ENCODE results near the gene CALM3.
A peak's percentile ranks its signal among the peaks of the same experiment; 100 is the strongest.

Gene CALM3

DNA sequence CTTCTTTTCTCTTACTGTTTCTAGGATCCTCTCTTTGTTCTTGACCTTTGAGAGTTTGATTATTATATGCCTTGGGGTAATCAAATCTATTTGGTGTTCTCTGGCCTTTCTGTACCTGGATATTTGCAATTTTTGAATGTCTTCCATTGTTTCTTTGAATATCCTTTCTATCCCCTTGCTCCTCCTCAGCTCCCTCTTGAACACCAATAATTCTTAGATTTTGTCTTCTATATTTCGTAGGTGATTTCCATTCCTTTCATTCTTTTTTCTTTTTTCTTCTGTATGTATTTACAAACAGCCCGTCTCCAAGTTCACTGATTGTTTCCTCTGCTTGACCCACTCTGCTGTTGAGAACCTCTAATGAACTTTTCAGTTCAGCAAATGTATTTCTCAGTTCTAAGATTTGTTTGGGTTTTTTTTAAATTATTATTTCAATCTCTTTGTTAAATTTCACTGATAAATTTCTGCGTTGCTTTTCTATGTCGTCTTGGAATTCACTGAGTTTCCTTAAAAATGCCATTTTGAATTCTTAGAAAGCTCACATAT, 2.7 kb upstream of the CALM3 start:
- TF ChIP-seq, protein P1, sequence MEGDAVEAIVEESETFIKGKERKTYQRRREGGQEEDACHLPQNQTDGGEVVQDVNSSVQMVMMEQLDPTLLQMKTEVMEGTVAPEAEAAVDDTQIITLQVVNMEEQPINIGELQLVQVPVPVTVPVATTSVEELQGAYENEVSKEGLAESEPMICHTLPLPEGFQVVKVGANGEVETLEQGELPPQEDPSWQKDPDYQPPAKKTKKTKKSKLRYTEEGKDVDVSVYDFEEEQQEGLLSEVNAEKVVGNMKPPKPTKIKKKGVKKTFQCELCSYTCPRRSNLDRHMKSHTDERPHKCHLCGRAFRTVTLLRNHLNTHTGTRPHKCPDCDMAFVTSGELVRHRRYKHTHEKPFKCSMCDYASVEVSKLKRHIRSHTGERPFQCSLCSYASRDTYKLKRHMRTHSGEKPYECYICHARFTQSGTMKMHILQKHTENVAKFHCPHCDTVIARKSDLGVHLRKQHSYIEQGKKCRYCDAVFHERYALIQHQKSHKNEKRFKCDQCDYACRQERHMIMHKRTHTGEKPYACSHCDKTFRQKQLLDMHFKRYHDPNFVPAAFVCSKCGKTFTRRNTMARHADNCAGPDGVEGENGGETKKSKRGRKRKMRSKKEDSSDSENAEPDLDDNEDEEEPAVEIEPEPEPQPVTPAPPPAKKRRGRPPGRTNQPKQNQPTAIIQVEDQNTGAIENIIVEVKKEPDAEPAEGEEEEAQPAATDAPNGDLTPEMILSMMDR (IDR thresholded peaks at IDR 0.05; ENCODE audit: control extremely low read depth, extremely low read depth, low read depth, missing control alignments) = no peak
- CTCF ChIA-PET = interaction anchor here (0.9 to 7.1 kb wide), 7 partner anchors 10 to 203 kb away, joined by 3 to 68 read pairs (median 5); no protein-coding TSS in a partner anchor
- no peak for DNase-seq (ENCODE audit: extremely low spot score)
- POLR2A ChIA-PET = no interaction called here

DNA sequence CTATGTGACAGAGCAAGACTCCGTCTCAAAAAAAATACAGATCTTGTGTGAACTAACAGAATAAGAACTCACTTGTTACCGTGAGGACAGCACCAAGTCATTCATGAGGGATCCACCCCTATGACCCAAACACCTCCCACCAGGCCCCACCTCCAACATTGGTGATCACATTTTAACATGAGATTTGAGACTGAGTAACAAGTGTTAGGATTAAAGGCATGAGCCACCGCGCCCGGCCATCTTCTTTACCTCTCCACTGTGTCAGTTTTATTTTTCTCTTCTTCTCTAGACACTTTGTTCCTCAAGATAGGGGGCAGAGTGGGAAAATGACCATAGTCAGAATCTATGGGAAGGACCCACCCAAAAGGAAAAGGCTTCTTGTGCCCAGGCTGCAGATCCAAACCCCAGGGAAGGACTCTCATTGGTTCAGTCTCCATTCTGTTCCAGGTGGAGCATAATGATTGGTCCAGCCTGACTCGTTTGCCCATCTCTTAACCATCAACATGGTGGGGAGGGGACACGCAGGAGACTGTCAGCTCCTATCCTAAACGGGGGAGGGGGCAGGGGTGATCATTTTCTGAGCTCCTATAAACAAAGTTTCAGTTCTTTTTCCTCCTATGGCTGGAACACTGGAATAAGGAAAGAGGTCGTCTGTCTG, 1.3 kb upstream of the CALM3 start:
- TF ChIP-seq, protein P1 (IDR thresholded peaks at IDR 0.05; ENCODE audit: control extremely low read depth, extremely low read depth, low read depth, missing control alignments) = no peak
- POLR2A ChIA-PET = interaction anchor here (1.3 kb wide), 1 partner anchor 18 kb away, joined by 3 read pairs; no protein-coding TSS in a partner anchor
- DNase-seq (ENCODE audit: extremely low spot score) = peak; percentile 8
- CTCF ChIA-PET = interaction anchor here (0.9 to 7.1 kb wide), 7 partner anchors 13 to 105 kb away, joined by 3 to 68 read pairs (median 7); partner anchors contain the start of gene DACT3

DNA sequence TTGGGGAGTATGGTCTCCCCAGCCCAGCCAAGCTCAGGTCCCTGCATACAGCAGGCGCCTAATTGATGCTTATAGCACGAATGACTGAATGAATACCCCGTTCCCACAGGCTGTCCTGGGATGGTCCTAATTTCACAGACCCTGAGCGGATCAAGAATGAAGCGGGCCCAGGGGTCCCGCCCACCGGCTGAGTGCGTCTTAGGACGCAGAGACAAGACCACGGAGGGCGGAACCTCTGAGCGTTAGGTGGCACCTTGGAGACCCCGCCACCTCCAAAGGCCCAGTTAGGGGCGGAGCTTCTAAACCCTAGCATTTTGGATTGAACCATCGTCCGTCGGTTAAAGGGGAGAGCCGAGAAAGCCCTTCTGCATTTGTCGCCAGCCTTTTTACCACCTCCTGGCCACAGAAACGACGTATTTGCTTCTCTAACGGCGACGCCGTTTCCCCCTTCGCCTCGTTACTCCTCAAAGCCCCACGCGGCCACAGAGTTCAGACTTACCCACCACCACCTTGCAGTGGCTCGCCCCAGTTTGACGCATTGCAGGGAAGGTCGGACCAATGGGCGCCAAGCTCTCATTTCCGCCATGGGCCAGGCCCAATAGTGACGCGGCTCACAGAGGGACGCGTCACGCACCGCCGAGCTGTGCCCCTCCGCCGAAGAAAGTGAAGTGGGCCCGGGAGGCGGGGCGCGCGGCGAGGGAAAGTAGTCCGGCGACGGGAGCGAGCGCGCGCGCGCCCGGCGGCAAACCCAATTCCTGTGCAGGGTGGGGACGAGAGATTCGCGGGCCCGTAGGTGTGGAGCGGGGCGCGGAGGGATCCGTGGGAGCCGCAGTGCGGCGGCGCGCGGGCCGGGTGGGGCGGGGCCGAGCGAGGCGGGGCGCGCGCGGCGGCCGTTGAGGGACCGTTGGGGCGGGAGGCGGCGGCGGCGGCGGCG, 479 bp upstream of the CALM3 start:
- POLR2A ChIA-PET = interaction anchor here (0.6 to 1.3 kb wide), 3 partner anchors 17 to 592 kb away, joined by 3 read pairs; no protein-coding TSS in a partner anchor
- TF ChIP-seq, protein P1 (IDR thresholded peaks at IDR 0.05; ENCODE audit: control extremely low read depth, extremely low read depth, low read depth, missing control alignments) = no peak
- CTCF ChIA-PET = interaction anchor here (0.6 to 7.1 kb wide), 11 partner anchors 12 to 594 kb away, joined by 3 to 68 read pairs (median 5); partner anchors contain the start of genes DACT3, PRKD2 and PTGIR
- DNase-seq (ENCODE audit: extremely low spot score) = peak; percentile 94

DNA sequence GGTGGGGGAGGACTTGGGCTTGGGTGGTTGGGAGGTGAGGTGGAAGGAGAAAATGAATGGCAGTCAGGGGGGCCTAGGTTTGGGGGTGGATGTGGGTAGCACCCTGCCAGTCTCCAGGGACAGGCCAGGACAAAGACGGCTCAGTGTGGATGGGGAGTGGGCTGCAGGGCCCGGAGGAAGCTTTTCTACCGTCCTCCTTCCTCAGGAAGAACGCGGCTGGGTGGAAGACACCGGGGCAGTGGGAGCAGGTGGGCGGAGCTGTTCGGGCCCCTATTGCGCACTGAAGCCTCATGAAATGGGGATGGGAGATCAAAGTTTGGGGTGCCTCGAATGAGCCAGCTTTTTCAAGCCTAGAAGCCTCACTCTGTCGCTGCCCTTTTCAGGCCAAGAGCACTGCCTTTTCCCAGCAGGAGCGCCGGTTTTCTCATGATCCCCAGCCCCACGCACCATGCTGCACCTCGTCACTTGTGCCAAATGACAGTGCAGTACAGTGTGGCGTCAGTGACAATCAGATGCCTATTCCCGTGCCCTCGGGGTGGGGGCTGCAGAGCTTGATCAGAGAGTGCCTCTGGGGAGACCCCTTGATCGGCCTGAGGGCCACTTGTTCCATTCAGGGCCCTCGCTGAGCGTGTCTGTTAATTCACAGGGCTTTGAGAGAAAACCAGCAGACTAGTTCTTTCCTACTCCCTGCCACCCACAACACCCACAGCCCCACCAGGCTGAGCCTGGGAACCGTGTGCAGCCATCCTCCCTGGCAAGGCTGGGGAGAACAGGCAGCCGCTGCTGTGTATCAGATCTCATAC, 1.5 kb downstream of the CALM3 start:
- ChIA-PET POLR2A (interaction anchor here (0.6 to 1.3 kb wide), 2 partner anchors 12 to 40 kb away, joined by 3 to 5 read pairs; no protein-coding TSS in a partner anchor), CTCF (interaction anchor here (0.9 to 7.1 kb wide), 6 partner anchors 10 to 102 kb away, joined by 3 to 68 read pairs (median 8); partner anchors contain the start of gene DACT3)
- DNase-seq (ENCODE audit: extremely low spot score) = peak; percentile 15
- TF ChIP-seq, protein P1 (IDR thresholded peaks at IDR 0.05; ENCODE audit: control extremely low read depth, extremely low read depth, low read depth, missing control alignments) = no peak

DNA sequence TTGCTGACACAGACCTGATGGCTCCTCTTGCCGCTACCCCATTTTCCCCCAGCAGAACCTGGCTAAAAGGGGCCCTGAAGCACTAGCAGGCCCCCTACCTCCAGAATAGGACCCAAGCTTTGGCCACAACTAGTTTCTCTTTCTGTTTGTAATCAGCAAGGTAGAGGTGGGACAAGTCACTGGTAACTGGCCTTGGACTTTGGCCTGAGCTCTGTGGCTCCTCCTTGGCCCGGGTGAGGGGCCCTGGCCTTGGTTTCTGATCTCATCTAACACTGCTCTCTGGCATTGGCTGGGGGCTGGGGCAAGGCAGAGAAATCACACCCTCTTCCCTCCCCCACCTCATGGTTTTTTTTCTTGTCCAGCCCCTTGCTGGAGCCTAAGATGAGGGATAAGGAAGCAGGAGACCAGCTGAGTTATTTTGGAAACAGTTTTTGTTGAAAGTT, 2.1 kb downstream of the CALM3 start:
- POLR2A ChIA-PET = no interaction called here
- TF ChIP-seq, protein P1 (IDR thresholded peaks at IDR 0.05; ENCODE audit: control extremely low read depth, extremely low read depth, low read depth, missing control alignments) = no peak
- DNase-seq (ENCODE audit: extremely low spot score) = peak; percentile 73
- CTCF ChIA-PET = interaction anchor here (1.0 to 7.1 kb wide), 4 partner anchors 9 to 65 kb away, joined by 4 to 68 read pairs (median 26); partner anchors contain the start of gene DACT3

All from GM10248 (cell line).